Hematopoietic multipotent progenitor cell treated with erythropoietin and hydrocortisone succinate and interleukin-3 and kit ligand, for 4 days (in vitro differentiated cells): Measurements from ENCODE around the gene NPIPA7.
"Not testable (repeated sequence)": the region's sequence is repeated elsewhere in the genome, so short reads cannot be mapped to it uniquely, and the experiment has no call there.

Source experiments
- DNase-seq: peaks from one replicate; pipeline ENCODE4 v3.0.0-alpha.2; 2015

The NPIPA7 gene

GRCh38 chr16:16378840-16379239 is at the start of gene NPIPA7:
Gene NPIPA7 (plus strand): TSS chr16:16379140. CDS start chr16:16379245, 105 bp downstream.
- DNase-seq = not testable (repeated sequence)

- DNase-seq = not testable (repeated sequence)
Observed at GRCh38 chr16:16331466-16331865, 47.5 kb upstream of the NPIPA7 start.

GRCh38 chr16:16357556-16357955 is 21.4 kb upstream of the NPIPA7 start:
- DNase-seq = not testable (repeated sequence)

- DNase-seq = not testable (repeated sequence)
Observed at GRCh38 chr16:16358539-16359240, 20.2 kb upstream of the NPIPA7 start.

GRCh38 chr16:16363595-16363994 is 15.3 kb upstream of the NPIPA7 start:
- DNase-seq = not testable (repeated sequence)

- not testable (repeated sequence) for DNase-seq
Observed at GRCh38 chr16:16364100-16364499, 14.8 kb upstream of the NPIPA7 start.

- DNase-seq = not testable (repeated sequence)
Observed at GRCh38 chr16:16364701-16365100, 14.2 kb upstream of the NPIPA7 start.

- not testable (repeated sequence) for DNase-seq
Observed at GRCh38 chr16:16365319-16365718, 13.6 kb upstream of the NPIPA7 start.

- not testable (repeated sequence) for DNase-seq
Observed at GRCh38 chr16:16365851-16366250, 13.1 kb upstream of the NPIPA7 start.

- DNase-seq = not testable (repeated sequence)
Observed at GRCh38 chr16:16366552-16367284, 12.2 kb upstream of the NPIPA7 start.

GRCh38 chr16:16367285-16367628 is 11.7 kb upstream of the NPIPA7 start:
- not testable (repeated sequence) for DNase-seq

- DNase-seq = not testable (repeated sequence)
Observed at GRCh38 chr16:16369081-16369856, 9.7 kb upstream of the NPIPA7 start.

GRCh38 chr16:16371136-16371735 is 7.7 kb upstream of the NPIPA7 start:
- not testable (repeated sequence) for DNase-seq

GRCh38 chr16:16374192-16374591 is 4.7 kb upstream of the NPIPA7 start:
- not testable (repeated sequence) for DNase-seq

- not testable (repeated sequence) for DNase-seq
Observed at GRCh38 chr16:16399685-16400084, 20.7 kb downstream of the NPIPA7 start.

GRCh38 chr16:16402333-16402732 is 23.4 kb downstream of the NPIPA7 start:
- DNase-seq = not testable (repeated sequence)

GRCh38 chr16:16404283-16404682 is 25.3 kb downstream of the NPIPA7 start:
- DNase-seq = not testable (repeated sequence)

GRCh38 chr16:16405421-16405820 is 26.5 kb downstream of the NPIPA7 start:
- DNase-seq = not testable (repeated sequence)

GRCh38 chr16:16408430-16408829 is 29.5 kb downstream of the NPIPA7 start:
- not testable (repeated sequence) for DNase-seq

- not testable (repeated sequence) for DNase-seq
Observed at GRCh38 chr16:16413773-16414172, 34.8 kb downstream of the NPIPA7 start.

- DNase-seq = not testable (repeated sequence)
Observed at GRCh38 chr16:16417071-16417470, 38.1 kb downstream of the NPIPA7 start.

- DNase-seq = not testable (repeated sequence)
Observed at GRCh38 chr16:16417914-16418544, 39.1 kb downstream of the NPIPA7 start.
